ENCODE data around the gene POLR2J2.
"Not testable (repeated sequence)": the region's sequence is repeated elsewhere in the genome, so short reads cannot be mapped to it uniquely, and the experiment has no call there.

GRCh38 chr7:102630622-102631021 lies 40.8 kb downstream of the POLR2J2 start:
- not testable (repeated sequence) for TF ChIP-seq EP300 (IDR thresholded peaks at IDR 0.05)
- TF ChIP-seq, protein P1, sequence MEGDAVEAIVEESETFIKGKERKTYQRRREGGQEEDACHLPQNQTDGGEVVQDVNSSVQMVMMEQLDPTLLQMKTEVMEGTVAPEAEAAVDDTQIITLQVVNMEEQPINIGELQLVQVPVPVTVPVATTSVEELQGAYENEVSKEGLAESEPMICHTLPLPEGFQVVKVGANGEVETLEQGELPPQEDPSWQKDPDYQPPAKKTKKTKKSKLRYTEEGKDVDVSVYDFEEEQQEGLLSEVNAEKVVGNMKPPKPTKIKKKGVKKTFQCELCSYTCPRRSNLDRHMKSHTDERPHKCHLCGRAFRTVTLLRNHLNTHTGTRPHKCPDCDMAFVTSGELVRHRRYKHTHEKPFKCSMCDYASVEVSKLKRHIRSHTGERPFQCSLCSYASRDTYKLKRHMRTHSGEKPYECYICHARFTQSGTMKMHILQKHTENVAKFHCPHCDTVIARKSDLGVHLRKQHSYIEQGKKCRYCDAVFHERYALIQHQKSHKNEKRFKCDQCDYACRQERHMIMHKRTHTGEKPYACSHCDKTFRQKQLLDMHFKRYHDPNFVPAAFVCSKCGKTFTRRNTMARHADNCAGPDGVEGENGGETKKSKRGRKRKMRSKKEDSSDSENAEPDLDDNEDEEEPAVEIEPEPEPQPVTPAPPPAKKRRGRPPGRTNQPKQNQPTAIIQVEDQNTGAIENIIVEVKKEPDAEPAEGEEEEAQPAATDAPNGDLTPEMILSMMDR (IDR thresholded peaks at IDR 0.05): not testable (repeated sequence)
